Fibroblast of the aortic adventitia (primary cell): Measurements from ENCODE around the gene CD6. TPM values are rescaled to one million over a fixed set of nuclear protein-coding genes. Genes with fewer than 3 reads are reported as not detected.

Source experiments
- DNase-seq: peaks from one replicate; pipeline ENCODE4 v3.0.0-alpha.2; 2010; ENCODE audit warnings: low read depth
- H3K4me3 ChIP-seq: 2 replicates; pipeline ENCODE4 v1.5.1; 2011; ENCODE audit warnings: low read depth, mild to moderate bottlenecking, control low read depth, low read length, moderate library complexity
- CTCF ChIP-seq: IDR thresholded peaks from 2 replicates; pipeline ENCODE4 v1.5.1; 2011; ENCODE audit warnings: mild to moderate bottlenecking, low read length, control low read depth, inconsistent platforms; ENCODE audit not compliant: insufficient read depth
- total RNA-seq: library from RNA; depleted of rRNA; stranded (reverse); fragments of >200 nt; gene quantifications from 2 replicates; pipeline ENCODE4 v1.2.3, GENCODE V29; 2012; ENCODE audit warnings: low replicate concordance

Gene CD6
- total RNA-seq, 1 donor, result not detected

DNA sequence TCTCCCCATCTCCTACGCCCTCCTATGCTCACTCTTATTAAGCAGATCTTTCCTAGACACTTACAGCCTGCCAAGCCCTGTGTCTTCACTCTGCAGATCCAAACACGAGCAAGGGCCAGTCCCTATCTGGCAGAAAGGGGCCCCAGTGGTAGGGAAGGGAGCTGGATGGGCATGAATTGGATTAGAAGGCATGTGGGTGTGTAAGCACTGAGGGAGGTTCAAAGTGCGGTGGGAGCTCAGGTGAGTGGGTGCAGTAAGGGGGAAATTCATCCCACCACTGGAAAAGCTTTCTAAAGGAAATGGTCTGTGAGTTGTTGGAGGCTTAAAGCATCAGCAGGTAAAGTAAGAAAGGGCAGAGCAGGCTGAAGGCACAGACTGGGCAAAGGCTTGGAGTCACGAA is 41.7 kb upstream of the CD6 start:
- no peak for TF ChIP-seq CTCF
- no peak for DNase-seq
- no peak overlapping the region for H3K4me3 ChIP-seq

DNA sequence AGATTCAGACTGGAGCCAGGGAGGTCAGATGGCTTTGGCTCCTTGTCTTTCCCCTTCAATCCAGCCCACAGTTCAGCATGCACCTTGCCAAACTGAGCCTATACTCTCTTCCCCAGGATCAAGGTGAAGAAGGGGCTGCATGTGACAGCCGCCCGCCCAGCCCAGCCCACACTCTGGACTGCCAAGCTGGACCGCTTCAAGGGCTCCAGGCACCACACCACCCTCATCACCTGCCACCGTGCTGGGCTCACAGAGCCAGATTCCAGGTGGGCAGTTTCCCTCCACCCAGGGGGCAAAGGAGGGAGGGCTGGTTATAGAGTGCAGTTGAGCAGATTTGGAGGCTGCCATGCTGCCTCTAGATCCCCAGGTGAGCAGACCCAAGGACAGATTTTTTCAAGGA is 41.1 kb upstream of the CD6 start:
- DNase-seq, result no peak
- no peak for TF ChIP-seq CTCF

GRCh38 chr11:60931917-60932316 is 39.6 kb upstream of the CD6 start:
- no peak for TF ChIP-seq CTCF
- no peak overlapping the region for H3K4me3 ChIP-seq
- DNase-seq, result no peak

More for the DNA sequence above, 41.1 kb upstream of the CD6 start:
- H3K4me3 ChIP-seq, result no peak overlapping the region

- TF ChIP-seq CTCF, result no peak
- DNase-seq, result no peak
- no peak overlapping the region for H3K4me3 ChIP-seq
These were observed 38.7 kb upstream of the CD6 start for GRCh38 chr11:60932605-60933356.

- no peak overlapping the region for H3K4me3 ChIP-seq
- DNase-seq, result no peak
- TF ChIP-seq CTCF, result no peak
These were observed 37.9 kb upstream of the CD6 start for GRCh38 chr11:60933416-60934123.

GRCh38 chr11:60934124-60934789 is 37.2 kb upstream of the CD6 start:
- no peak for TF ChIP-seq CTCF
- no peak for DNase-seq
- no peak overlapping the region for H3K4me3 ChIP-seq
